Measurements from ENCODE around the gene PRKAR2B.

- TF ChIP-seq CTCF (IDR thresholded peaks at IDR 0.05) (no peak), POLR2A (IDR thresholded peaks at IDR 0.05) (no peak)
Observed at GRCh38 chr7:107207459-107207858, 163.0 kb downstream of the PRKAR2B start.

Data from tibial nerve (tissue), 3 donors.